SK-MEL-5 (cell line): Measurements from ENCODE around the gene TPRG1L. TPM values are rescaled to one million over a fixed set of nuclear protein-coding genes. Genes with fewer than 3 reads are reported as not detected.

Experiments
- DNase-seq: peaks from one replicate; pipeline ENCODE4 v3.0.0-alpha.2; 2016; ENCODE audit warnings: low read depth, low spot score
- in situ Hi-C: cut with HindIII; loops from 2 replicates; pipeline ENCODE4 v1.10.0; 2016; ENCODE audit warnings: low sequenced_read_pairs, high pct_unique_total_duplicates, low pct_unique_long_range_greater_than_20kb
- total RNA-seq: library from RNA; depleted of rRNA; stranded (reverse); fragments of >200 nt; shearing (Covaris generic); gene quantifications from 2 replicates; pipeline ENCODE4 v1.2.3, GENCODE V29; 2014

TPRG1L gene
- total RNA-seq, 1 experiment from 2014 or later: 12.2 TPM

DNA sequence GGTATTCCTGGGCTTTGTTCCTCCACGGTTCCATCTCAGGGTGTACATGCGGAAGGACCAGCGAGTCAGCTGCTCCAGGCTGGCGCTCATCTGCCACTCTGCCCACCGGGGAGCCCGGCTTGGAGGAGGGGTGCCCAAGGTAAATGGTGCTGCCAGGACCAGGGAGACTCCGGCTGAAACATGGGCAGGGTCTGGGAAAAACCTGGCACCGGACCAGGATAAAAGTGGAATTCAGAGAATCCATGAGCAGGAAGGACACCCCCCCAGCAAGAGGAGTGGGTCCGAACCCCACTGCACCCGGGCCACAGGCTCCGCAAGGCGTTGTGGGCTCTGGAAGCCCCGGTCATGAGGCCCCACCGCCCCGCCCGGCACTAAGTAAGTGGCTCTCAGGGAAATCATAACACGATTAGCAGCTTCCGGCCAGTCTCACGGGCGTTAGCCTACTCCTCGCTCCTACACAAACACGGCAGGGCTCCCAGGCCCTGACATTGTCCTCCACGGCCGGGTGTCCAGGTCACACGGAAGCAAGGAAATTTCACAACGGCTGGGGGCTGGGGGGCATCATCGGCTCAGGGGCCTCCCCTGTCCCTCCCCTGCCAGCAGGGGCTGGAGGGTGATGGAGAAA lies 34.6 kb upstream of the TPRG1L start:
- in situ Hi-C loops: no loop called here
- no peak for DNase-seq

DNA sequence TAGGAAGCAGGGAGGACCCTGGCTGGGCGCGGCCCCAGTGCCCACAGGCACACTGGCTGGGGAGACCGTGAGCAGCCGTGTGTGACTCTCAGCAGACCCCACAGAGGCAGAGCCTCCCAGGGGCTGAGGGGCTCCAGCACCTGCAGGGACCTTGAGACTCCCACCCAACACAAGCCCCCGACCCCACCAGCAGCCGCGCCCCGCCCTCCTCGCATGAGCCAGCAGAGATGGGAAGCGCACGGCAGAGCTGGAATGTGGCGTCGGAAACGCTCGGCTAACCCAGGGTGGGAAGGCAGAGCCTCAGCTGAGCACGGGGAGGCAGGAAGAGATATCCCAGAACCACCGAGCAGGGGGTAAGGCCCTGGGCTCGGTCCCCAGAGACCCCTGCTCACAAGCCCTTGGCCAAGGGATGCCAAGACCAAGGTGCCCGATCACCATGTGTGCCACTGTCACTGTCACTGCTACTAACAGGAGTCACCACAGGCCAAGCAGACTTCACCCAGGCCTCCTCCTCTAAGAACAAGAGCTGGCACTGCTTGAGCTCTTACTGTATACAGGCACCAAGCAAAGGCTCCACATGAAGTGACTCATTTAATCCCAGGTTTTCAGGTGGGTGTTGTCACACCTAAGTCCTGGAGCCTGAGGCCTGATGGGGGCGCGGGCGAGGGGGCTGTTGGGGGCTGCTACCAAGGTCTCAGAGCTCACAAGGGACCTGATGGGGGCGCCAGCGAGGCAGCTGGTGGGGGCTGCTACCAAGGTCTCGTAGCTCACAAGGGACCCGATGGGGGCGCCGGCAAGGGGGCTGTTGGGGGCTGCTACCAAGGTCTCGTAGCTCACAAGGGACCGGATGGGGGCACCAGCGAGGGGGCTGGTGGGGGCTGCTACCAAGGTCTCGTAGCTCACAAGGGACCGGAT lies 33.6 kb upstream of the TPRG1L start:
- in situ Hi-C loops: no loop called here

DNA sequence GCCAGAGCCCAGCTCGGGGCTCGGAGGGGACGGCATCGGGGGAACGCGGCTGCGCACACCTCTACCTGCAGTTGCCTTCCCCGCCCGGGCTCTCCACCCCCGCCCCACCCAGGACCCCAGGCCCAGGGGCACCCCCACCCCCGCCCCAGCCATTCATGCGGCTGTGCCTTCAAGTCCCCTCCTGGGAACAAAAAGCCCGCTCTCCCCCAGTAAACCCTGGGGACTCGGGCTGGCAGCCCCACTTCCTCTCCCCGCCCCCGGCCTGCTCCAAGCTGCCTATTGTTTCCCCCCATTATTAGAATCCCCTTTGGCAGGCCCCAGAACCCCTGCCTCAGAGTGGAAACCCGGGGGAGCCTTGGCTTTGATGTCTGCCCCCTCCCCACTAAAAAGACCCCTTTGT lies 31.5 kb upstream of the TPRG1L start:
- DNase-seq: no peak
- in situ Hi-C loops: no loop called here

More for the DNA sequence above, 33.6 kb upstream of the TPRG1L start:
- DNase-seq: no peak

DNA sequence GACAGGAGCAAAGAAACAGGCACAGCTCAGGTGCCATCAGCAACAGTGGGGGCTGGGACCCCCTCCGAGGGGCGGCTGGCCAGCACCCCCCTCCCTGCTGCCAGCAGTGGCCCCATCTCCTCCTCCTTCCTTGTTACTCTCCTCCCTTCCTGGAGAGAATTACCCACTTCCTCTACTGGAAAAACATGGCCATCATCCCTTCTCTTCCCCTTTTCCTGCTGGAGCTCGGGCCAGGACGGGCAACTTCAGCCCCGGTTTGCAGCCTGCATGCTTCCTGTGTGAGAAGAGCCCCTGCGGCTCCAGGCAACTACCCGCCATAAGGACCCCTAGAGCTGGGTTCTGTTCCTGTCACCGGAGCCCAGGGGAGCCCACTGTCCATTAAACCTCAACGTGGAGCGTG lies 31.1 kb upstream of the TPRG1L start:
- in situ Hi-C loops: no loop called here
- DNase-seq: no peak

DNA sequence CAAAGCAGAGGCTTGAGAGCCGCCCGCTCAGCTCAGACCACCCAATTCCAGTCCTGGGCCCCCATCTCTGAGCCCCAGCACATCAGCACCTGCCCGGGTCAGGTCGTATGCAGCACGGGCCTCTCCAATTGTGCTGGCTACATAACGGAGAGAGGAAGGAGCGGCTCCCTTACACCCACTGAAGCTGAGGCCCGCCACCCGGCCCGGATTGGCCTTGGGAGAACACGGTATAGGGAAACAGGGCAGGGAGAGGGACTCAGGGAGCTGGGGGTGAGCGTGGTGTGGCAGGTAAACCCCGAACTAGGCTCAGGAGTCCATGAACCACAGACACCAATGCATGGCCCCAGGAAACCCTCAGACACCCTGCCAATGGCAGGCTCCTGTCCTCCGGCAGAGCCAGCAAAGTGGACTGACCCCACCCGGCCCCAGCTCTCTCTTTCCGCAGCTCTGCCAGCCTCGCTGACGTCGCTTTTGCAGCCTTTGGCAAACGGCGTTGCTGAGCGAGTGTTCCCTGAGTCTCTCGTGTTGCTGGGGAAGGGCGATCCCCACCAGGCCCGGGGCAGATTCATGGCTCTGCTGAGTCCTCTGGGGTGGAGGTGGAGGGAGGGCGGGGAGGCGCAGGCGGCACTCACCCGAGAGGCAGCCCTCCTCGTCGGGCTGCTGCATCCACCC lies 30.0 kb upstream of the TPRG1L start:
- no peak for DNase-seq
- in situ Hi-C loops: no loop called here

DNA sequence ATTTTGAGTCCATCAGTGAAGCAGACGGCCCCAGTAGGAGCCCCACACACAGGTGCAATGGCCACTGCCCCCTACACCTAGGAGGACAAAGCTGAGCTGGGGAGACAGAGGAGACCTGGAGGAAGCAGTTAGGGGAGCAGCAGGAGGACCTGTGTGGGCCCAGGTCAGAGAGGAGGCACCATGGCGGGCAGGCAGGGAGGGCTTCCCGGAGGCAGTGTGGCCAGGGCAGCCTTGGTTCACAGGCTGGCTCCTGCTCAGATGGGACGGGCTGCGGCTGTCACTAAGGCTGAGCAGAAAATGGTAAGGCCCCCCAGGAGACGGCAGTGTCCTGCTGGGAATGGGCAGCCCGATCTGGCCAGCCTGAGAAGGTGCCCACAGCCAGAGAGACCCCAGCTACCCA lies 28.9 kb upstream of the TPRG1L start:
- DNase-seq: no peak
- in situ Hi-C loops: no loop called here

DNA sequence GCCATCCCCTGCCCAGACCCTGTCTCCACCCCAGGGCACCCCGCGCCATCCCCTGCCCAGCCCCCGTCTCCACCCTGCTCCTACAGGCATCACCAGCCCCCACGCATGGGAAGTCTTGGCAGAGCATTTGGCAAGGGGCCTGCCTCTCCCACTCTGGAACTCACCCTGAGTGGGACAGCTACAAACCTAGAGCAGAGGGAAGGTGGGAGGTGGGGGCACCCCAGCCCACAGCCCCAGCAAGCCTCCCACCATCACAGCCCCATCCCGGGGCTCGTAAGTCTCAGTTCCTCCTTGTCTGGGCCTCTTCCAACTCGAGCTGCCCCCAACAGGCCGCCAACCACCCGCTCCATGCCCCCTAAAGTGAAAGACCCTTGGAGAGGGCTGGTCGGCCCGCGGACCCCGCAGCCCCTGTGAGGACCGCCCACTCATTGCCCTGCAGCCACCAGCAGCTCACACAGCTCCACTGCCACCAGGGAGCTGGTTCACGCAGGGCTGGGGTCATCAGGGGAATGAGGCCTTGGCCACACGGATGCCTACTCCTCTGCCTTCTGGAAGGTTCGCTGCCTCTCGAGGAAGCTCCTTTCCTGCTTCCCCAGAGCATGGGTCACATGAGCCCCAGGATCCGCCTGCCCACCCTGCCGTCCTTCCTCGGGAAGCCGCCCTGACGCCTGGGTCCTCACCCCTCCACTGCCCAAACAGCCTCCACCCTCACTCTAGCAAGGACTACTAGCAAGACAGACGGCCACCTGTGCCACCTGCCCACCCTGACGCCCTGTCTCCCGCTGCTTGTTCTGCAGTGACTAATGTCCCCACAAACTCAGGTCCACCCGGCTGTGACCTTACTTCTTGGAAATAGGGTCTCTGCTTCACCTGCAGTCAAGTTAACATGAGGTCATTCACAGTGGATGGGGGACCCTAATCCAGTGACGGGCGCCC lies 27.9 kb upstream of the TPRG1L start:
- DNase-seq: no peak
- in situ Hi-C loops: no loop called here

DNA sequence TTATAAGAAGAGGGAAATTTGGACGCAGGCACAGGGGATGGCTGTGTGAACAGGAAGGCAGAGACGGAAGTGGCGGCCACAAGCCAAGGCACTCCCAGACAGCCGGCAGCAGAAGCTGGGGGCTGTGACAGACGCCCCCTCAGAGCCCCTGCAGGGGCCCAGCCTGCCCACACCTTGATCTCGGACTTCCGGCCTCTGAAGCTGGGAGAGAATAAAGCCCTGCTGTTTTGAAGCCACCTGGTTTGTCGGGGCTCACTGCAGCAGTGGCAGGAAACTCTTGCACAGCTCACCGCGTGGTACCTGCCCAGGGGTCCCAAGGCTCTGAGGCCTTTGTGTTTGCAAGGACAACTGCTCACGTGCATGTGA lies 27.2 kb upstream of the TPRG1L start:
- in situ Hi-C loops: no loop called here
- DNase-seq: no peak

DNA sequence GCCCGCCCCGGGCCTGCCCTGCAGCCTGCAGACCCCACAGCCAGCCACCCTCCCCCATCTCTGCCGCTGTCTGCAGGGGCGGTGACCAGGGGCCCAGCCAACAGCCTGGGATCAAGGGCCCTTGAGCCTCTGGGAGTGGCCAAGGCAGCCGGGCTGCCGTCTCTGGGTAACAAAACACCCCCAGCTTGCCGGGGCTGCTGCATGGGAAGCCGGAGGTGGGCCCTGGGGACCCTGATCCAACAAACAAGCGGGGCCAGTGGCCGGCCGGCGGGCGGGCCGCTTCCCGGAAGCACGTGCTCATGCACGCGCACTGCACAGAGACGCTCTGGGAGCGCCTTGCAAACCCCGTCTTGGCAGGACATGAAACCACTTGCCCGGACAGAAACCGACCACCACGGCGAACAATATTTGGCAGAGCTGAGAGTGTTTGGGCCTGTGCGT lies 26.7 kb upstream of the TPRG1L start:
- DNase-seq: no peak
- in situ Hi-C loops: no loop called here

DNA sequence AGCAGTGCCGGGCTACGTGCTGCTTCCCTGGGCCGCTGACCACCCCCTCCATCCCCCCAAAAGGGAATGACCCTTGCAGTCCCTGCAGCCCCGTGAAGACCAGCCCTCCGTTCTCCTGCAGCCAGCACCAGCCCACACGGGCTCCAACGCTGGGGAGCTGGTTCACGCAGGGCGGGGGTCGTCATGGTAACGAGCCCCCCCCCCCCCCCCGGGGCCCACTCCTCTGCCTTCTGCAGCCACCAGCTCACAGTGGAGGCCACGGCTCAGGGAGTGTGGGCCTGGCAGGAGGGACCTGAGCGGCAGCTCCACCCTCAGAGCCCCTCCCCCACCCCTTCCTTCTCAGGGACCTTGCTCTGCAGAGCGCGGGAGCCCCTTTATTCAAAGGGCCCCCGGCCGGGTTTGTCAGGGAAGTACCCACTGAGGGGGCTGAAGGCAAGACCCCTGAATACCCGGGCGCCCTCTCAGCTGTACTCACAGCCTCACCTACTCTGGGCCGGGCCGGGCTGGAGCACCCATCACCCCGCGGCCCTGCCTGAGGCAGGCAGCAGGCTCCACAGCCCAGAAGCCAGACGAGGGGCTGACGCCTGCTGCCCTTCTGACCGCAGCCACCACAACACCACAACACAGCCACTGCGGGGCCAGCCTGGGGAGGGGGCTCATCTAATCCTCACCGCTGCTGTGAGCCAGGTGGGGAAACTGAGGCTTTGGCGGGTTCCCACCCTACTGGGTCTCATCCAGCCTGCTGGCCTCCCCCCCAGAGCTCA lies 26.1 kb upstream of the TPRG1L start:
- in situ Hi-C loops: no loop called here

DNA sequence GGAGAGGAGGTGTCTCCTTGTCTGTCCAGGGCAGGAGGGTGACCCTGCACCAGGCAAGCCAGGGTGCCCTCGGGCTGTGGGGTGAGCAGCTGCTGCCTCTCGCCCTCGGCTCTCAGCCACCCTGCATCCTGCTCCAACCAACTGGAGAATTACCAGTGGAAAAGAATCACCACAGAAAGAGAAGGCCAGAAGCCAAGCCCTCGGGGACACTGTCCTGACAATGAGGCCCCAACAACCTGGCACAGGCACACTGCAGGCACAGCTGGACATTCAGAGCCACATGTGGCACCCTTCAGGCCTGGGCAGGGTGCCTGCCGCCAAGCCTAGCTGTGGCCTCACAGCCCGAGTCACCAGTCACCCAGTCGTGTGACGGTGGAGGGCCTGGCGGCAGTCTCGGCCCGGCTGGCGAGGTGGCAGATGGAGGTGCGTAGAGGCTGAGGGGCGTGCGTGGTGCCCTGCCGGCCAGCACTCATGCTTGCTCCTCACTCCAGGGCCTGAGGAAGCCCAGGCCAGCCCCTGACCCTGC lies 25.5 kb upstream of the TPRG1L start:
- in situ Hi-C loops: no loop called here
- no peak for DNase-seq

More for the DNA sequence above, 26.1 kb upstream of the TPRG1L start:
- no peak for DNase-seq

DNA sequence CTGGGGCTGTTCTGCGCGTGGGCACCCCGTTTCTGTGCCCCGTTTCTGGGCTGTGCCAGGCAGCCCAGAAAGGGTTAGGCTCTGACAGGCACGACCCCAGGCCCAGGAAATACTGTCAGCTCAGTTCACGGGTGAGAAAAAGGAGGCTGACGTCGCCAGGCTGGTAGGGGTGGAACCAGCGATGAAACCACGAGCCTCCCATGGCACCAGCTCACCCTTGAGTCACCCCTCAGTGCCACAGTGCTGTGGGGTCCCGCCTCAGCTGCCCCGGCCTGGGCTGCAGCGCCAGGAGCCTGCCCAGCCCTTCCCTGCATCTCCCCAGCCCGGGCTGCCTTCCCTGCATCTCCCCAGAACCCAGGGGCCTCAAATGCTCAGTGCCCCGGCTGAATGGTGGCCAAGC lies 25.0 kb upstream of the TPRG1L start:
- in situ Hi-C loops: no loop called here
- DNase-seq: no peak

DNA sequence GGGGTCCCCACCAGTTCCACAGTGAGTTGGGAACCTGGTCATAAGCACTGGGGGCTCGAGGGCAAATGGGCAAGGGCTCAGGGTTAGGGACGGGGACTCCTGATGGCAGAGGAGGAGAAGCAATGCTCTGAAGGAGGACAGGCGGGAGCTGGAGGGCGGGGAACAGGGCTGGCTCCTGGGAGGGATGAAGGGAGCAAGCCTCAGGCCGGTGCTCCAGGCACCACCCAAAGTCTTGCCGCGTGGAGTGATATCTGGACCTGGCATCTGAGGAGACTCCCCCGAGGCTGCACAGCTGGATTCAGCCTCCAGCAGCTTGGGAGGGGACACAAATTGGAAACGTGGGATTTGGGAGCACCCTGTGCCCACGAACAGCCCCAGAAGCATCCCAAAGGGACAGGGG lies 24.5 kb upstream of the TPRG1L start:
- in situ Hi-C loops: no loop called here
- no peak for DNase-seq

DNA sequence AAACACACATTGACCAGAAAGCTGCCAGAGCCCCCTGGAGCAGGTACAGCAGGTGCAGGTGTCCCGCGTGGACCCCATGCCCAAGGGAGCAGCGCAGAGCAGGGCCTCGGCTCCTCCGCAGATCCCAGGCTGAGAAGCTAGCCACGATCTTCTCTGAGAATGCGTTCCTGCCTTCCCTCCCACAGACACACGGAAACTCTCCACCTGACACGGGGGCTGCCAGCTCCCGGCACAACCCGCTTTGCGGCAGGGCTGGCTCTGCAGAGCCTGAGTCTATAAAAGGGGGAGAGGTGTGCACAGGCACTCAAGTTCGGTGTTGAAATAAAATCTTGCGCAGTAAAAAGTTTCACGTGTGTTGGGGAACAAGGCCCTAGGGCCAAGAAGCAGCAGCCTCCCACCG lies 23.1 kb upstream of the TPRG1L start:
- no peak for DNase-seq
- in situ Hi-C loops: no loop called here

DNA sequence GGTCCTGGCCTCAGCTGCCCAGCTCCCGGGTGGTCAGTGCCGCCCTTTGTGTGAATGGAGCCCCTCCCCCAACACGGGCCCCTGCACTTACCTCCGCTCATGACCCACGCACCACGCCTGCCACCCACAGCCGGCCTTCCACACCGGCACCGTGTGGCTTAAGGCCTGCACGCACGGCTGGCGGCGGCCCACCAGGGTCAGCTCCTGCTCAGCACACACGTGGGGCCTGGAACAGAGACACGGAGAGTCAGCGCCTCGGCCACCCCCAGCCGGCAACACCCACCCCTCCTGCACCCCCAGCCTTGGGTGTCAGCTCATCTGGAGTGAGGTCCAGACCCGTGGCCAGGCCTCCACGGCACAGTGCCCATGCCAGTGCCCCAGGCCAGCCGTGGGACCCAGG lies 22.4 kb upstream of the TPRG1L start:
- in situ Hi-C loops: no loop called here
- DNase-seq: no peak

DNA sequence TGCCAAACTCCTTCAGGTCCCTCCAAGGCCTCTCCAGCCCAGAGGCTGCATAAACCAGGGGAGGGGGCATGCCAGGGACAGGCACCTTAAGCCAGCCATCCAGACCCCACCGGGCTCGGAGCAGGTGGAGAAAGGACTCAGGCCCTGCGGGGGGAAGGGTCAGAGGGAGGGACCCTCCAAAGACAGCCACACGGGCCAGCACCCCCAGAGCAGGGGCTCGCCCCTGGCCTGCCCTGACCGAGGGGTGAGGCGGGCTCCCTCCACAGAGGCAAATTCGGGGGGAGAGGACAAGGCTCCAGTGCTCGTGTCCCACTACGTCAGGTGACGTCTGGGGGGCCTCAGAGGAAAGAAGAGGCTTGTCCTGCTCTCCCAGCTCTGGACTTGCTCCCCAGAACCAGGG lies 21.7 kb upstream of the TPRG1L start:
- DNase-seq: no peak
- in situ Hi-C loops: no loop called here
